ENCODE data around the gene MAML2. TPM values are rescaled to one million over a fixed set of nuclear protein-coding genes. Genes with fewer than 3 reads are reported as not detected.

The MAML2 gene
- total and polyA plus RNA-seq, 9 of the 15 experiments (the other 6 are each of a cell fraction or from before 2014, with no cell fraction given), result 0.79 to 6.8 (median 4.8) TPM

- peak; percentile 40; the same call in 1 of the 2 replicates for TF ChIP-seq RREB1 (CRISPR knock-in tag; IDR thresholded peaks at IDR 0.05)
- TF ChIP-seq DEAF1 (CRISPR knock-in tag; IDR thresholded peaks at IDR 0.05), result no peak
- TF ChIP-seq FIP1L1 (IDR thresholded peaks at IDR 0.05; ENCODE audit: low read depth, low read length, poor library complexity, severe bottlenecking), result no peak
- TF ChIP-seq USF2 (CRISPR knock-in tag; IDR thresholded peaks at IDR 0.05), result no peak
- TF ChIP-seq FOXK2 (conservative IDR thresholded peaks at IDR 0.05 in 1 of 2, IDR thresholded peaks at IDR 0.05 in 1 of 2; ENCODE audit: low read depth in 2 of 2), result peak; percentile 85 to 86
- TF ChIP-seq NR4A1 (CRISPR knock-in tag; IDR thresholded peaks at IDR 0.05), result no peak
- TF ChIP-seq NR4A1 (tag; IDR thresholded peaks at IDR 0.05), result 0 out of 2 replicates have a peak, but pooled peaks have one; percentile 17
- peak in 1 of 2 experiments; percentile 21; a peak in 1 of 4 replicates for TF ChIP-seq SIN3A (IDR thresholded peaks at IDR 0.05; ENCODE audit: borderline replicate concordance in 2 of 2, control insufficient read depth in 1 of 2, low read depth in 2 of 2, low read length in 2 of 2)
- TF ChIP-seq ZBED1 (IDR thresholded peaks at IDR 0.05), result 0 out of 2 replicates have a peak, but pooled peaks have one; percentile 41
- TF ChIP-seq ZFP91 (CRISPR knock-in tag; IDR thresholded peaks at IDR 0.05), result no peak
- TF ChIP-seq SMC3 (conservative IDR thresholded peaks at IDR 0.05; ENCODE audit: insufficient read depth, low read depth, low read length), result 0 out of 2 replicates have a peak, but pooled peaks have one; percentile 1
- no peak for TF ChIP-seq ARID2 (IDR thresholded peaks at IDR 0.05)
- TF ChIP-seq ATF7 (IDR thresholded peaks at IDR 0.05), result peak; percentile 37; the same call in 1 of the 2 replicates
- no peak for TF ChIP-seq CC2D1A (IDR thresholded peaks at IDR 0.05)
- TF ChIP-seq ZFPM2 (CRISPR knock-in tag; IDR thresholded peaks at IDR 0.05), result no peak
- no peak for TF ChIP-seq ZNF121 (CRISPR knock-in tag; conservative IDR thresholded peaks at IDR 0.05)
- peak; percentile 62 for TF ChIP-seq SMAD1 (IDR thresholded peaks at IDR 0.05; ENCODE audit: low read depth, low read length, partially characterized antibody)
These were observed 187.2 kb downstream of the MAML2 start (continued) for GRCh38 chr11:96155627-96156378.

Measured in K562 (cell line).